H1 (cell line): ENCODE measurements around the gene THAP4. TPM values are rescaled to one million over a fixed set of nuclear protein-coding genes. Genes with fewer than 3 reads are reported as not detected.

Experiments used
- CTCF ChIA-PET: fragments of 300-600 bp; sonication (Branson Sonifier 250); formaldehyde crosslinking; loops from one replicate; lab custom pipeline; 2021; ENCODE audit not compliant: partially characterized antibody; lab: Charles Lee
- POLR2A ChIA-PET: fragments of 300-600 bp; sonication (Branson Sonifier 250); formaldehyde crosslinking; loops from one replicate; lab custom pipeline; 2021; ENCODE audit warnings: inconsistent platforms; ENCODE audit not compliant: partially characterized antibody; lab: Charles Lee
- DNase-seq, 2 experiments: peaks; one replicate each; pipeline versions ENCODE4 v3.0.0 to v3.0.0-alpha.2; 2010 to 2022; ENCODE audit warnings: low spot score in 2 of 2, low read depth in 1 of 2, mixed read lengths in 1 of 2
- FAIRE-seq: peaks from 2 replicates; lab custom pipeline; 2011; peaks lifted over from hg19 to GRCh38; lab: Jason Lieb, UNC
- H2AFZ ChIP-seq: 2 replicates; pipeline ENCODE4 v1.8.1; 2012; ENCODE audit warnings: low read length, inconsistent platforms
- H2AK5ac ChIP-seq: 2 replicates; pipeline ENCODE4 v1.6.1; 2013; ENCODE audit warnings: low read depth, low read length
- H2BK120ac ChIP-seq: replicated peaks from 2 replicates; pipeline ENCODE3; 2013; ENCODE audit warnings: low read depth, low read length, inconsistent platforms
- H2BK12ac ChIP-seq: 2 replicates; pipeline ENCODE4 v1.6.1; 2013; ENCODE audit warnings: low read depth, low read length
- H2BK15ac ChIP-seq: 2 replicates; pipeline ENCODE4 v1.6.1; 2013; ENCODE audit warnings: low read length
- H2BK20ac ChIP-seq: 2 replicates; pipeline ENCODE4 v1.6.1; 2013; ENCODE audit warnings: low read length
- H2BK5ac ChIP-seq: 2 replicates; pipeline ENCODE4 v1.6.1; 2013; ENCODE audit warnings: low read depth, low read length
- H3K14ac ChIP-seq: 2 replicates; pipeline ENCODE4 v1.6.1; 2013; ENCODE audit warnings: inconsistent platforms; ENCODE audit not compliant: insufficient read length
- H3K18ac ChIP-seq: 2 replicates; pipeline ENCODE4 v1.6.1; 2013; ENCODE audit warnings: low read length; ENCODE audit errors: extremely low read depth
- H3K23ac ChIP-seq: 2 replicates; pipeline ENCODE4 v1.6.1; 2013; ENCODE audit warnings: inconsistent platforms; ENCODE audit not compliant: insufficient read length
- H3K23me2 ChIP-seq: 2 replicates; pipeline ENCODE4 v1.6.1; 2013; ENCODE audit warnings: low read depth, low read length
- H3K27ac ChIP-seq: 2 replicates; pipeline ENCODE4 v1.6.1; 2011; ENCODE audit warnings: low read depth, low read length, inconsistent platforms
- H3K27me3 ChIP-seq, 4 experiments: replicated peaks in 1 of 4; 1 replicate in 1 of 4; 2 replicates in 3 of 4; pipeline versions ENCODE4 v1.6.1 to v1.8.1; 2011 to 2013; ENCODE audit warnings: low read length in 3 of 4, mild to moderate bottlenecking in 3 of 4, inconsistent platforms in 2 of 4, mixed read lengths in 2 of 4, moderate library complexity in 1 of 4; ENCODE audit not compliant: control insufficient read depth in 3 of 4, insufficient read depth in 3 of 4; ENCODE audit errors: extremely low read depth in 1 of 4
- H3K36me3 ChIP-seq, 4 experiments: 2 replicates each; pipeline versions ENCODE4 v1.6.1 to v1.8.1; 2011 to 2013; ENCODE audit warnings: mild to moderate bottlenecking in 4 of 4, low read length in 3 of 4, moderate library complexity in 2 of 4, control low read depth in 1 of 4, inconsistent platforms in 1 of 4; ENCODE audit not compliant: insufficient read depth in 4 of 4, control insufficient read depth in 2 of 4
- H3K4ac ChIP-seq: replicated peaks from 2 replicates; pipeline ENCODE3; 2013; ENCODE audit warnings: low read length, low read depth, mixed read lengths, inconsistent platforms; ENCODE audit not compliant: insufficient read length
- H3K4me1 ChIP-seq, 4 experiments: replicated peaks in 1 of 4; 1 replicate in 1 of 4; 2 replicates in 3 of 4; pipeline versions ENCODE4 v1.6.1 to v1.8.1; 2011 to 2013; ENCODE audit warnings: low read length in 3 of 4, inconsistent platforms in 2 of 4, mixed read lengths in 1 of 4; ENCODE audit not compliant: insufficient read depth in 4 of 4, control insufficient read depth in 3 of 4
- H3K4me2 ChIP-seq, 2 experiments: 2 replicates each; pipeline versions ENCODE4 v1.6.1 to v1.8.1; 2011 to 2013; ENCODE audit warnings: low read depth in 2 of 2, low read length in 2 of 2, control low read depth in 1 of 2, inconsistent platforms in 1 of 2, mild to moderate bottlenecking in 1 of 2; ENCODE audit not compliant: insufficient read depth in 1 of 2
- H3K4me3 ChIP-seq, 4 experiments: fragments of 200-600, 300-600 bp in 1 of 4; sonication (generic), shearing (Covaris generic), sonication (Bioruptor Twin) in 1 of 4; 2 replicates each; pipeline versions ENCODE4 v1.5.1 to v1.8.1; 2011 to 2016; ENCODE audit warnings: low read length in 4 of 4, low read depth in 3 of 4, control low read depth in 2 of 4, inconsistent platforms in 2 of 4, mild to moderate bottlenecking in 2 of 4, mixed read lengths in 1 of 4, moderate library complexity in 1 of 4; ENCODE audit not compliant: insufficient read depth in 2 of 4; ENCODE audit errors: extremely low read depth in 1 of 4
- H3K56ac ChIP-seq: replicated peaks from 2 replicates; pipeline ENCODE3; 2013; ENCODE audit warnings: low read depth, mild to moderate bottlenecking, mixed read lengths, low read length, inconsistent platforms; ENCODE audit not compliant: insufficient read length
- H3K79me1 ChIP-seq: 2 replicates; pipeline ENCODE4 v1.6.1; 2013; ENCODE audit warnings: low read depth, low read length, control low read depth
- H3K79me2 ChIP-seq, 2 experiments: 2 replicates each; pipeline versions ENCODE4 v1.6.1 to v1.8.1; 2012 to 2013; ENCODE audit warnings: low read length in 2 of 2, mild to moderate bottlenecking in 2 of 2, inconsistent platforms in 1 of 2; ENCODE audit not compliant: insufficient read depth in 2 of 2, control insufficient read depth in 1 of 2
- H3K9ac ChIP-seq, 4 experiments: replicated peaks in 1 of 4; 1 replicate in 1 of 4; 2 replicates in 3 of 4; pipeline versions ENCODE4 v1.6.1 to v1.8.1; 2011 to 2013; ENCODE audit warnings: low read depth in 3 of 4, low read length in 3 of 4, control low read depth in 2 of 4, mild to moderate bottlenecking in 2 of 4, moderate library complexity in 2 of 4, inconsistent platforms in 1 of 4; ENCODE audit errors: extremely low read depth in 1 of 4
- H3K9me3 ChIP-seq, 2 experiments: 2 replicates each; pipeline versions ENCODE4 v1.6.1 to v1.8.1; 2012 to 2013; ENCODE audit warnings: mild to moderate bottlenecking in 2 of 2, moderate library complexity in 2 of 2, control low read depth in 1 of 2, inconsistent platforms in 1 of 2, low read depth in 1 of 2, low read length in 1 of 2, mixed read lengths in 1 of 2; ENCODE audit not compliant: insufficient read depth in 2 of 2
- H4K20me1 ChIP-seq, 2 experiments: replicated peaks in 1 of 2; 2 replicates each; pipeline versions ENCODE3 to v1.8.1; 2011 to 2013; ENCODE audit warnings: inconsistent platforms in 2 of 2, low read length in 2 of 2, mild to moderate bottlenecking in 1 of 2; ENCODE audit not compliant: insufficient read depth in 2 of 2, control insufficient read depth in 1 of 2
- H4K5ac ChIP-seq: 2 replicates; pipeline ENCODE4 v1.6.1; 2013; ENCODE audit warnings: low read length, low read depth, mixed read lengths, inconsistent platforms; ENCODE audit not compliant: insufficient read length
- H4K8ac ChIP-seq: 2 replicates; pipeline ENCODE4 v1.8.0; 2013; ENCODE audit warnings: mild to moderate bottlenecking, moderate library complexity, low read length, inconsistent platforms; ENCODE audit not compliant: insufficient read depth; ENCODE audit errors: extremely low read depth
- H4K91ac ChIP-seq: replicated peaks from 2 replicates; pipeline ENCODE3; 2013; ENCODE audit warnings: low read length, mixed read lengths, inconsistent platforms; ENCODE audit not compliant: insufficient read length
- ASH2L ChIP-seq: fragments of 200-600, 300-600 bp; sonication (generic); IDR thresholded peaks from one replicate; pipeline ENCODE4 v1.7.1; 2017; ENCODE audit warnings: low read length
- CREB1 ChIP-seq: IDR thresholded peaks from 2 replicates; pipeline ENCODE4 v1.6.1; 2012; ENCODE audit warnings: inconsistent platforms
- EGR1 ChIP-seq: IDR thresholded peaks from 2 replicates; pipeline ENCODE4 v1.6.1; 2011; ENCODE audit warnings: low read depth, low read length, borderline replicate concordance
- GTF2F1 ChIP-seq: IDR thresholded peaks from 2 replicates; pipeline ENCODE4 v1.6.1; 2012; ENCODE audit warnings: low read depth, low read length, improper control_type of control experiment, borderline replicate concordance
- HDAC2 ChIP-seq, 2 experiments: fragments of 300-600 bp in 1 of 2; sonication (generic) in 1 of 2; IDR thresholded peaks; 2 replicates each; pipeline ENCODE4 v1.6.1; 2011 to 2012; ENCODE audit warnings: low read depth in 2 of 2, low read length in 2 of 2, mild to moderate bottlenecking in 2 of 2, moderate library complexity in 2 of 2, borderline replicate concordance in 1 of 2, inconsistent platforms in 1 of 2
- KDM4A ChIP-seq: IDR thresholded peaks from one replicate; pipeline ENCODE4 v1.7.1; 2012; ENCODE audit warnings: low read depth, mild to moderate bottlenecking, moderate library complexity, low read length, inconsistent platforms; ENCODE audit not compliant: severe bottlenecking
- KDM5A ChIP-seq: fragments of 200-600 bp; IDR thresholded peaks from 2 replicates; pipeline ENCODE4 v1.7.1; 2012; ENCODE audit warnings: mild to moderate bottlenecking, low read length, inconsistent platforms, mixed read lengths
- RBBP5 ChIP-seq: IDR thresholded peaks from 2 replicates; pipeline ENCODE4 v1.7.1; 2012; ENCODE audit warnings: low read depth, mild to moderate bottlenecking, inconsistent platforms, low read length, moderate library complexity, borderline replicate concordance
- RNF2 ChIP-seq: fragments of 200-900, 300-1000 bp; sonication (generic); IDR thresholded peaks from 2 replicates; pipeline ENCODE4 v1.7.1; 2016; ENCODE audit warnings: borderline replicate concordance, low read depth, mild to moderate bottlenecking, antibody characterized with exemption, low read length; ENCODE audit not compliant: poor library complexity, severe bottlenecking; ENCODE audit errors: missing control alignments
- RXRA ChIP-seq: IDR thresholded peaks from 2 replicates; pipeline ENCODE4 v1.6.1; 2011; ENCODE audit warnings: low read depth, mild to moderate bottlenecking, low read length, moderate library complexity; ENCODE audit not compliant: insufficient read depth
- SP2 ChIP-seq: IDR thresholded peaks from 2 replicates; pipeline ENCODE4 v1.6.1; 2012; ENCODE audit warnings: mild to moderate bottlenecking, low read length, inconsistent platforms
- TAF1 ChIP-seq: IDR thresholded peaks from 2 replicates; pipeline ENCODE4 v1.6.1; 2011; ENCODE audit warnings: mild to moderate bottlenecking, low read depth, low read length
- WGBS, 2 experiments: shearing (Covaris generic) in 1 of 2; methylation state at CpG; one replicate each; pipeline versions ENCODE4 v1.1.6 to v1.1.7; 2013 to 2015; ENCODE audit warnings: low lambda C conversion rate in 2 of 2, mixed read lengths in 2 of 2, inconsistent platforms in 1 of 2, low coverage in 1 of 2, missing lambda C conversion rate in 1 of 2; ENCODE audit not compliant: insufficient replicate concordance in 2 of 2, insufficient coverage in 1 of 2, insufficient read length in 1 of 2; ENCODE audit errors: extremely low coverage in 1 of 2, missing lambda C conversion rate in 1 of 2; 5-methylcytosine and 5-hydroxymethylcytosine counted together
- polyA plus RNA-seq, 7 experiments: library from polyadenylated mRNA; depleted of rRNA in 3 of 7; stranded (reverse) in 5 of 7; unstranded in 2 of 7; fragments of >200 nt in 5 of 7; fragments of 200-250 nt in 2 of 7; gene quantifications; 1 replicate in 5 of 7; 2 replicates in 1 of 7; 4 replicates in 1 of 7; pipeline versions ENCODE4 v1.2.1 to v1.2.3, GENCODE V29; 2011 to 2013; ENCODE audit warnings: missing spikeins in 2 of 7, mixed read lengths in 2 of 7
- total RNA-seq: library from RNA; stranded (reverse); fragmentation: NEBNext Ultra II Directional; extraction: Animal tissue kit (Norgen Biotek cat#: 25700); gene quantifications from 2 replicates; pipeline ENCODE4 v1.2.1, GENCODE V29; 2021
- TF ChIP-seq, protein P1 (sequence below): IDR thresholded peaks from 2 replicates; pipeline ENCODE4 v1.6.1; 2011; ENCODE audit warnings: low read length, improper control_type of control experiment

The THAP4 gene
- total and polyA plus RNA-seq, 2 of the 8 experiments (the other 6 are each of a cell fraction or from before 2014, with no cell fraction given), result 78.9 to 83.6 TPM

DNA sequence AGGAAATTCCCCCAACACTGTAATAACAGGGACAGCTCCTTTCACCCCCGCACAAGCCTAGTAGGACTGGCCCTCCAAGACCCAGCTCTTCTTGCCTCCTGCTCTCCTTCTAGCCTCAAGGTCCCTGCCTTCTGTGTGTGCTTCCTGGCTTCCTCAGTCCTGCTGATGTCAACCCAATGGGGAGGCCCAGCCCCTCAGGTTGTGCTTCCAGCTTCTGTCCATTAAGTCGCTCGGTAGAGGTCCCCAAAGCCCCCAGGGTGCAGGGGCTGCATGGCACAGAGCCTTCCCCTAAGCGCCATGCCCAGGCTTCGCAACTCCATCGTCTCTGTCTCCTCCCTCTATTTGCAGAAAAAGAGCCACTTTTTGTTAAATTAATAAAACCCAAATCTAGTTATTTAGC lies 39.4 kb downstream of the THAP4 start:
- WGBS, 2 experiments, result 90% methylated on average over 6 of the region's 6 CpGs; no CpG with 5 or more reads in 1 of the 2 experiments
- no peak overlapping the region for H2AFZ ChIP-seq
- no peaks in the 10 kb centered on the region for H3K9me3 ChIP-seq
- H3K79me1 ChIP-seq, result no peaks in the 10 kb centered on the region; the same call in 1 of the 2 replicates
- H2BK5ac ChIP-seq, result no peak overlapping the region
- H4K20me1 ChIP-seq, result peaks cover 3 to 11% of the 10 kb centered on the region in 2 experiments
- H4K91ac ChIP-seq, result no peak overlapping the region
- H3K18ac ChIP-seq, result no peak overlapping the region
- H3K4me3 ChIP-seq, result no peak overlapping the region
- H3K9ac ChIP-seq, result no peak overlapping the region
- no peak overlapping the region for H3K4me2 ChIP-seq
- FAIRE-seq, result no peak
- no peaks in the 10 kb centered on the region for H3K4me1 ChIP-seq
- ChIA-PET CTCF (interaction anchor here (0.7 to 4.2 kb wide), 10 partner anchors 12 to 206 kb away, joined by 3 to 18 read pairs (median 3); partner anchors contain the start of gene DTYMK), POLR2A (interaction anchor here (1.0 to 1.2 kb wide), 2 partner anchors 13 to 42 kb away, joined by 3 to 4 read pairs; no protein-coding TSS in a partner anchor)
- no peak overlapping the region for H3K23ac ChIP-seq
- no peak overlapping the region for H2BK15ac ChIP-seq
- H4K8ac ChIP-seq, result no peak overlapping the region
- no peaks in the 10 kb centered on the region for H3K27me3 ChIP-seq
- H2BK120ac ChIP-seq, result no peak overlapping the region
- H3K27ac ChIP-seq, result no peak overlapping the region
- H3K4ac ChIP-seq, result no peak overlapping the region
- H3K56ac ChIP-seq, result no peak overlapping the region
- DNase-seq, result no peak
- no peaks in the 10 kb centered on the region for H3K23me2 ChIP-seq
- no peak overlapping the region for H4K5ac ChIP-seq
- H2BK12ac ChIP-seq, result no peak overlapping the region
- no peak overlapping the region for H2AK5ac ChIP-seq
- H2BK20ac ChIP-seq, result no peak overlapping the region
- H3K36me3 ChIP-seq, result peaks cover 0 to 12% (median 1%) of the 10 kb centered on the region in 4 experiments; a peak in 4 of 8 replicates
- no peak overlapping the region for H3K14ac ChIP-seq
- H3K79me2 ChIP-seq, result no peaks in the 10 kb centered on the region
- TF ChIP-seq ASH2L, result no peak
- TF ChIP-seq TAF1, result no peak
- no peak for TF ChIP-seq RNF2
- TF ChIP-seq EGR1, result no peak
- no peak for TF ChIP-seq GTF2F1
- no peak for TF ChIP-seq RBBP5
- no peak for TF ChIP-seq RXRA
- TF ChIP-seq KDM4A, result no peak
- TF ChIP-seq SP2, result no peak
- no peak for TF ChIP-seq HDAC2 (IDR thresholded peaks at IDR 0.05; ENCODE audit: borderline replicate concordance in 1 of 2, low read depth in 2 of 2, low read length in 2 of 2)
- TF ChIP-seq KDM5A, result no peak
- TF ChIP-seq, protein P1, sequence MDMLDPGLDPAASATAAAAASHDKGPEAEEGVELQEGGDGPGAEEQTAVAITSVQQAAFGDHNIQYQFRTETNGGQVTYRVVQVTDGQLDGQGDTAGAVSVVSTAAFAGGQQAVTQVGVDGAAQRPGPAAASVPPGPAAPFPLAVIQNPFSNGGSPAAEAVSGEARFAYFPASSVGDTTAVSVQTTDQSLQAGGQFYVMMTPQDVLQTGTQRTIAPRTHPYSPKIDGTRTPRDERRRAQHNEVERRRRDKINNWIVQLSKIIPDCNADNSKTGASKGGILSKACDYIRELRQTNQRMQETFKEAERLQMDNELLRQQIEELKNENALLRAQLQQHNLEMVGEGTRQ, result no peak
- no peak for TF ChIP-seq CREB1
